ENCODE results near the gene CAPZA1. TPM values are rescaled to one million over a fixed set of nuclear protein-coding genes. Genes with fewer than 3 reads are reported as not detected.
A peak's percentile ranks its signal among the peaks of the same experiment; 100 is the strongest.

The CAPZA1 gene
- total RNA-seq, 1 experiment from 2014 or later: 97.5 TPM

- TF ChIP-seq STAT6 (CRISPR knock-in tag; conservative IDR thresholded peaks at IDR 0.05; ENCODE audit: low read depth) (no peak), JAZF1 (CRISPR knock-in tag; IDR thresholded peaks at IDR 0.05) (no peak), AFF4 (CRISPR knock-in tag; IDR thresholded peaks at IDR 0.05; ENCODE audit: borderline replicate concordance) (no peak)
These were observed 5.1 kb upstream of the CAPZA1 start (continued) for GRCh38 chr1:112614460-112615065.

GRCh38 chr1:112618114-112618720 is 1.4 kb upstream of the CAPZA1 start:
- Mint-ChIP-seq H3K4me1 (peaks cover 21% of the 10 kb centered on the region), H3K27ac (peak overlapping the region; percentile 99), H3K36me3 (peaks cover 14% of the 10 kb centered on the region), H3K4me3 (peak overlapping the region; percentile 99), H3K9me3 (no peaks in the 10 kb centered on the region), H3K27me3 (ENCODE audit: low read depth) (no peaks in the 10 kb centered on the region)
- ATAC-seq (no peak), DNase-seq (ENCODE audit: low spot score) (no peak)
- ChIA-PET CTCF (interaction anchor here (1.0 to 2.3 kb wide), 6 partner anchors 56 to 227 kb away, joined by 3 to 10 read pairs (median 4); partner anchors contain the start of genes MOV10 and PPM1J), POLR2A (interaction anchor here (0.9 to 2.2 kb wide), 3 partner anchors 56 to 151 kb away, joined by 3 to 16 read pairs (median 5); partner anchors contain the start of gene MOV10)
- TF ChIP-seq SMAD4 (CRISPR knock-in tag; IDR thresholded peaks at IDR 0.05) (no peak), STAT6 (CRISPR knock-in tag; conservative IDR thresholded peaks at IDR 0.05; ENCODE audit: low read depth) (no peak), FOXP4 (CRISPR knock-in tag; IDR thresholded peaks at IDR 0.05) (no peak), CREB1 (CRISPR knock-in tag; IDR thresholded peaks at IDR 0.05) (no peak), ZNF219 (CRISPR knock-in tag; IDR thresholded peaks at IDR 0.05; ENCODE audit: borderline replicate concordance) (no peak), TCF7 (CRISPR knock-in tag; IDR thresholded peaks at IDR 0.05; ENCODE audit: low read depth) (no peak), JUN (CRISPR knock-in tag; IDR thresholded peaks at IDR 0.05) (no peak), EMX1 (CRISPR knock-in tag; IDR thresholded peaks at IDR 0.05) (no peak), MYBL2 (CRISPR knock-in tag; IDR thresholded peaks at IDR 0.05) (no peak), ZNF121 (CRISPR knock-in tag; IDR thresholded peaks at IDR 0.05) (no peak), PRRX2 (CRISPR knock-in tag; IDR thresholded peaks at IDR 0.05) (no peak), ATF3 (CRISPR knock-in tag; conservative IDR thresholded peaks at IDR 0.05) (no peak), NR2C2 (CRISPR knock-in tag; IDR thresholded peaks at IDR 0.05) (no peak), AFF4 (CRISPR knock-in tag; IDR thresholded peaks at IDR 0.05; ENCODE audit: borderline replicate concordance) (no peak)
